Aorta (tissue), 5 donors: ENCODE results near the gene KCNN1. TPM values are rescaled to one million over a fixed set of nuclear protein-coding genes. Genes with fewer than 3 reads are reported as not detected.

Experiments used
- ATAC-seq: fragments of 200-7000 bp; cut with Tn5 transposase; one replicate; pipeline ENCODE4 v1.9.1; 2022; ENCODE audit warnings: moderate library complexity; ENCODE audit not compliant: low FRiP score
- DNase-seq, 2 donors: peaks; one replicate each; pipeline ENCODE4 v3.0.0-alpha.2; 2020
- H3K27ac ChIP-seq, 2 donors: one replicate each; pipeline ENCODE4 v1.5.1; 2013; ENCODE audit warnings: low read length in 2 of 2, mild to moderate bottlenecking in 2 of 2, moderate library complexity in 2 of 2, control low read depth in 1 of 2, inconsistent platforms in 1 of 2, low read depth in 1 of 2
- H3K27me3 ChIP-seq, 2 donors: one replicate each; pipeline ENCODE4 v1.6.1; 2013; ENCODE audit warnings: control low read depth in 1 of 2, low read length in 1 of 2, mild to moderate bottlenecking in 1 of 2, moderate library complexity in 1 of 2; ENCODE audit not compliant: insufficient read depth in 2 of 2, control insufficient read depth in 1 of 2
- H3K36me3 ChIP-seq, 2 donors: one replicate each; pipeline ENCODE4 v1.6.1; 2013; ENCODE audit warnings: control low read depth in 1 of 2, low read length in 1 of 2, mild to moderate bottlenecking in 1 of 2; ENCODE audit not compliant: insufficient read depth in 2 of 2, control insufficient read depth in 1 of 2
- H3K4me1 ChIP-seq, 2 donors: one replicate each; pipeline ENCODE4 v1.6.1; 2013; ENCODE audit warnings: low read length in 2 of 2, control low read depth in 1 of 2, mild to moderate bottlenecking in 1 of 2, moderate library complexity in 1 of 2; ENCODE audit not compliant: insufficient read depth in 2 of 2, control insufficient read depth in 1 of 2
- H3K4me3 ChIP-seq, 2 donors: one replicate each; pipeline ENCODE4 v1.5.1; 2013; ENCODE audit warnings: low read length in 2 of 2, control low read depth in 1 of 2, mild to moderate bottlenecking in 1 of 2
- H3K9me3 ChIP-seq: one replicate; pipeline ENCODE4 v1.6.1; 2013; ENCODE audit warnings: mild to moderate bottlenecking, low read length; ENCODE audit not compliant: control insufficient read depth
- WGBS, 2 donors: extraction: QIAGEN DNeasy Blood & Tissue Kit; methylation state at CpG; one replicate each; pipeline ENCODE4 v1.1.7; 2013; 5-methylcytosine and 5-hydroxymethylcytosine counted together
- intact Hi-C, 2 donors: fragments of 100-400 bp; cut with DNase I; formaldehyde crosslinking; loops; one replicate each; pipeline versions ENCODE4 v1.14.2 to v1.15.0; 2022
- polyA plus RNA-seq, 2 donors: library from polyadenylated mRNA; stranded (reverse); fragments of 200-250 nt; gene quantifications; one replicate each; pipeline ENCODE4 v1.2.3, GENCODE V29; 2013
- total RNA-seq, 2 donors: library from RNA; stranded (reverse); fragmentation: NEBNext Ultra II Directional; extraction: Animal tissue kit (Norgen Biotek cat#: 25700); gene quantifications; one replicate each; pipeline ENCODE4 v1.2.1, GENCODE V29; 2021
- donor health status: healthy with polysubstance abuse.
- donor health status: Bipolar disorder and iron deficiency.
- donor health status: DM: no; HTN: no; CAD: no.
- donor health status: DM: no; HTN: no; CAD: no.
- donor health status: DM: yes; HTN: yes; CAD: no.

The KCNN1 gene
- total and polyA plus RNA-seq, 4 donors = 0.13 TPM; not detected in 2

- intact Hi-C loops = no loop called here
- Histone ChIP-seq H3K4me1 (no peaks in the 10 kb centered on the region), H3K27me3 (no peaks in the 10 kb centered on the region), H3K4me3 (no peak overlapping the region), H3K36me3 (no peaks in the 10 kb centered on the region), H3K9me3 (no peaks in the 10 kb centered on the region), H3K27ac (no peak overlapping the region)
- DNase-seq = peak in 1 of 2 donors; percentile 63
- WGBS, 2 donors = 1% methylated on average over 45 to 48 of the region's 48 CpGs
- no peak for ATAC-seq
Measured at GRCh38 chr19:17950310-17951156, 16.4 kb upstream of the KCNN1 start.

GRCh38 chr19:17951157-17951989, 15.5 kb upstream of the KCNN1 start:
- H3K4me1 ChIP-seq = no peaks in the 10 kb centered on the region
- intact Hi-C loops = no loop called here

GRCh38 chr19:17951990-17952976, 14.6 kb upstream of the KCNN1 start:
- no peaks in the 10 kb centered on the region for H3K27me3 ChIP-seq
- WGBS, 2 donors = 1% methylated on average over 32 to 68 of the region's 68 CpGs
- no peak overlapping the region for H3K4me3 ChIP-seq
- ATAC-seq (no peak), DNase-seq (no peak)
- no peak overlapping the region for H3K27ac ChIP-seq
- intact Hi-C loops = no loop called here
- no peaks in the 10 kb centered on the region for H3K4me1 ChIP-seq
- H3K36me3 ChIP-seq = no peaks in the 10 kb centered on the region
- no peaks in the 10 kb centered on the region for H3K9me3 ChIP-seq

More at GRCh38 chr19:17951157-17951989, 15.5 kb upstream of the KCNN1 start:
- Histone ChIP-seq H3K27me3 (no peaks in the 10 kb centered on the region), H3K4me3 (no peak overlapping the region), H3K9me3 (no peaks in the 10 kb centered on the region), H3K27ac (no peak overlapping the region), H3K36me3 (no peaks in the 10 kb centered on the region)
- no peak for DNase-seq
- ATAC-seq = no peak
- WGBS, 2 donors = 1 to 2% methylated on average over 32 to 33 of the region's 33 CpGs

- H3K4me3 ChIP-seq = no peak overlapping the region
- no peak for DNase-seq
- intact Hi-C loops = no loop called here
- no peaks in the 10 kb centered on the region for H3K27me3 ChIP-seq
- no peaks in the 10 kb centered on the region for H3K9me3 ChIP-seq
- ATAC-seq = no peak
- H3K36me3 ChIP-seq = no peaks in the 10 kb centered on the region
- no peaks in the 10 kb centered on the region for H3K4me1 ChIP-seq
- 42 to 55% methylated on average over 7 of the region's 7 CpGs for WGBS, 2 donors
- H3K27ac ChIP-seq = no peak overlapping the region
Measured at GRCh38 chr19:17953316-17953801, 13.5 kb upstream of the KCNN1 start.

- H3K4me1 ChIP-seq = no peaks in the 10 kb centered on the region
- no peak for DNase-seq
- intact Hi-C loops = no loop called here
- ATAC-seq = no peak
- H3K9me3 ChIP-seq = no peaks in the 10 kb centered on the region
- 81 to 82% methylated on average over 4 of the region's 4 CpGs for WGBS, 2 donors
- H3K27me3 ChIP-seq = no peaks in the 10 kb centered on the region
- H3K36me3 ChIP-seq = no peaks in the 10 kb centered on the region
- no peak overlapping the region for H3K4me3 ChIP-seq
- no peak overlapping the region for H3K27ac ChIP-seq
Measured at GRCh38 chr19:17953869-17954268, 13.0 kb upstream of the KCNN1 start.

- H3K27ac ChIP-seq = no peak overlapping the region
- 83 to 84% methylated on average over 7 of the region's 7 CpGs for WGBS, 2 donors
- no peaks in the 10 kb centered on the region for H3K27me3 ChIP-seq
- intact Hi-C loops = no loop called here
- no peaks in the 10 kb centered on the region for H3K36me3 ChIP-seq
- H3K4me1 ChIP-seq = no peaks in the 10 kb centered on the region
- H3K4me3 ChIP-seq = no peak overlapping the region
- ATAC-seq (no peak), DNase-seq (no peak)
- H3K9me3 ChIP-seq = no peaks in the 10 kb centered on the region
Measured at GRCh38 chr19:17954401-17954800, 12.5 kb upstream of the KCNN1 start.

- ATAC-seq (no peak), DNase-seq (no peak)
- no peaks in the 10 kb centered on the region for H3K9me3 ChIP-seq
- no peak overlapping the region for H3K4me3 ChIP-seq
- no peak overlapping the region for H3K27ac ChIP-seq
- H3K36me3 ChIP-seq = no peaks in the 10 kb centered on the region
- intact Hi-C loops = no loop called here
- no peaks in the 10 kb centered on the region for H3K27me3 ChIP-seq
- H3K4me1 ChIP-seq = no peaks in the 10 kb centered on the region
- 83 to 94% methylated on average over 3 of the region's 3 CpGs for WGBS, 2 donors
Measured at GRCh38 chr19:17957149-17957849, 9.6 kb upstream of the KCNN1 start.

GRCh38 chr19:17957885-17958284, 9.0 kb upstream of the KCNN1 start:
- Histone ChIP-seq H3K4me3 (no peak overlapping the region), H3K27me3 (no peaks in the 10 kb centered on the region), H3K9me3 (no peaks in the 10 kb centered on the region), H3K27ac (no peak overlapping the region), H3K36me3 (no peaks in the 10 kb centered on the region), H3K4me1 (no peaks in the 10 kb centered on the region)
- intact Hi-C loops = no loop called here
- DNase-seq = no peak
- ATAC-seq = no peak
